ENCODE data around the gene MED8. TPM values are rescaled to one million over a fixed set of nuclear protein-coding genes. Genes with fewer than 3 reads are reported as not detected.
"Not testable (repeated sequence)": the region's sequence is repeated elsewhere in the genome, so short reads cannot be mapped to it uniquely, and the experiment has no call there.

The MED8 gene
- total RNA-seq, 1 experiment from 2014 or later, result 37.6 TPM

DNA sequence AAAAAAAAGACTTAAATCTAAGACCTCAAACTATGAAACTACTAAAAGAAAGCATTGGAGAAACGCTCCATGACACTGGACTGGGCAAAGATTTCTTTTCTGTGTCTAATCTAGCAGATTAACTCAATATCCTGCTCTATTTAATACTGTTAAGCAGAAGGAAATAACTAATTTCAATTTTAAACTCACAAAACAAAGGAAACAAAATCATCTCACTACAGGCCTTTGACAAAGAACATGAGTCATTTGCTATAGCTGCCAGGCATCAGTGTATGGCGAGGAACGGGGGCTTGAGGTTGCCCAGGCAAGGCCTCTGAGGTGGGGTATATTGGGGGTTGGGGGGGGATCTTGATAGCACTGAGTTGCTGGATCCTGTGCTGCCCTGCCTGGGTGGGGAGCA, 21.0 kb upstream of the MED8 start:
- Histone ChIP-seq H3K4me3 (ENCODE audit: insufficient read depth, low read depth, low read length) (no peak overlapping the region), H3K27me3 (ENCODE audit: control insufficient read depth, insufficient read depth, low read length) (no peaks in the 10 kb centered on the region), H3K36me3 (replicated peaks; ENCODE audit: control insufficient read depth, insufficient read depth, low read length) (peaks cover 1% of the 10 kb centered on the region; the same call in 1 of the 2 replicates)
- DNase-seq, result no peak

DNA sequence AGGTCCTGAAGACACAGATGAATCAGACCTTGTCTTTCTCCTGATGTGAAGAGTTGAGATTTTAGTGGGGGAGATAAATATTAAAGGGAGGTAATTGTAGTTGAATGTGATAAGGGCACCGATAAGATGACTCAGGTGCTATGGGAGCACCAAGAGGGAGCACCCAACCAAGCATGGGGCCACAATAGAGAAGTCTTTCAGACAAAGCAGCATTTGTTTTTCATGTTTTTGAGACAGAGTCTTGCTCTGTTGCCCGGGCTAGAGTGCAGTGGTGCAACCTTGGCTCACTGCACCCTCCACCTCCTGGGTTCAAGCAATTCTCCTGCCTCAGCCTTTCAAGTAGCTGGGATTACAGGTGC, 16.3 kb upstream of the MED8 start:
- no peaks in the 10 kb centered on the region for H3K27me3 ChIP-seq (ENCODE audit: control insufficient read depth, insufficient read depth, low read length)
- H3K36me3 ChIP-seq (replicated peaks; ENCODE audit: control insufficient read depth, insufficient read depth, low read length), result peaks cover 3% of the 10 kb centered on the region; the same call in 1 of the 2 replicates
- no peak overlapping the region for H3K4me3 ChIP-seq (ENCODE audit: insufficient read depth, low read depth, low read length)
- DNase-seq, result no peak

DNA sequence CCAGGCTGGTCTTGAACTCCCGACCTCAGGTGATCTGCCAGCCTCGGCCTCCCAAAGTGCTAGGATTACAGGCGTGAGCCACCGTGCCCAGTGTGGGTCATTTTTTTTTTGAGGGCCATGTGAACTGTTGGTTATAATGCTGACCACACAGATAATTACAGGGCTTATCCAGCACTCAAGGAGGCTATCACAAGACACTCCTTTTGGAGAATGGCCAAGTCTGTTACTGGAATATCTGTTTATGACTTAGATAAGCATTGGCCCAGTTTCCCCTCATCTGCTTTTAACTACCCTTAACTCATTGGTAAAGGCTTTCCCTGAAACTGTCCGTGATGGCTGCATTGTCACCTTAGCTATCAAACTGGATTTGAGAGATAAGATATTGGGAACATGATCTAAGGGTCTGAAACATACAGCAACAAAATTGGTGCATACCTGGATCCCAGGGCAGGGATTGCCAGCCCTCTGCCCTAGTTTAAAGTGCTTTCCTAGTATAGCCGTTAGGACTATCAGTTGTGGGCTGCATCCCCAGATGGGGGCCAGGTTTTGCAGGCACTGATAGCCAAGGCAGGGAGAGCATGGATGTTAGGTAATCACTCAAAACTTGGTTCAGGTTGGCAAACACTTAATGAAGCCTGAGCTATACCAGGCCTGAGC, 15.7 kb upstream of the MED8 start:
- Histone ChIP-seq H3K36me3 (replicated peaks; ENCODE audit: control insufficient read depth, insufficient read depth, low read length) (peaks cover 3% of the 10 kb centered on the region; the same call in 1 of the 2 replicates), H3K4me3 (ENCODE audit: insufficient read depth, low read depth, low read length) (no peak overlapping the region), H3K27me3 (ENCODE audit: control insufficient read depth, insufficient read depth, low read length) (no peaks in the 10 kb centered on the region)
- no peak for DNase-seq

DNA sequence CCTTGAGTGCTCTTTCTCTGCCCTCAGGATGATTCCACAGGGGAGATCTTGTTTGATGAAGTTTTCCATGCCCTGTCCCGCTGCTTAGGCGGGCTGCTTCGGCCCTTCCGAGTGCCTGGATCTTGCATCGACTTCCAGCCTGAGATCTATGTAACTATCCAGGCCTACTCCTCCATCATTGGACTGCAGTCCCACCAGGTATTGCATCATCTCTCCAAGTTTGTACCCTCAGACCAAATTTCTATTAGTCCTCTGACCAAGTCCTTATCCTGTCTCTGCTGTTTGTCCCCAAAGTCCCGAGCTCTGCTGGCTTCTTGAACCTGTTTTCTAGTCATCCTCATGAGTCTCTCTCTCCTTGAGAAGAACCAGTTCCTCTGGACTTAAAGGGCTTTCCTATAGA, 14.8 kb upstream of the MED8 start:
- Histone ChIP-seq H3K27me3 (ENCODE audit: control insufficient read depth, insufficient read depth, low read length) (no peaks in the 10 kb centered on the region), H3K36me3 (replicated peaks; ENCODE audit: control insufficient read depth, insufficient read depth, low read length) (peaks cover 3% of the 10 kb centered on the region; the same call in 1 of the 2 replicates), H3K4me3 (ENCODE audit: insufficient read depth, low read depth, low read length) (no peak overlapping the region)
- DNase-seq, result no peak

DNA sequence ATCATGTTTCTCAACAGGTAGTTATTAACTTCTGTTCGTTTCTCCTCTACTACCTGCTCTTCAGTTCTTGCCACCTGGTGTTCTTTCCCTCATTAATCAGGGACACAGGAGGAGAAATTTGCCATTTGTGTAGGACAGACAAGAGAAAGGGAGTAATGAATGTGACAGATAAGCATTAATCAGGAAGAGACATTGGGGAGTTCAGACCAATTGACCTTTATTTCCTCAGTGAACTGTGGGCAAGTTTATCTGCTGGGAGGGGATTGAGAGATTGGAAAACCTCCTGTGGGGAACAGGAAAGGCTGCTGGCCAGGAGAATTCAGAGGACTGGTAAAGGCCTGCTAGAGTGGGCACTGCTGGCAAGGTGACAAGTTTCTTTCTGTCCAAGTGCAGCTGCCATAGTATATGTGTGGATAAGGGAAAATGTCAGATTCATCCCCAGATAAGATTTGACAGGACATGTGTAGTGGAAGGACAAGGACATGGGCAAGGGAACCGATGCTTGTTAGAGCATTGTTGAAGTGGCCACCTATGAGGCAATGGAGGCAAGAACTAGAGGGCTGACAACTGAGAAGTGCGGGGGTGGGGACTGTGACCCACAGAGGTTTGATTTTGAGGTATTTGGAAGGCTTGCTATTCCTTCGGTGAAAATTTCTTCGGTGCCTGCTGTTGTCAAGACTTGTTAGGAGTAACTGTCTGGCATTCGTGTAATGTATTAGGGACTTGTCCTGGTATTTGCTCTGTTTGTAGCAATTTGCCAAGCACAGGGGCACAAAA, 12.7 kb upstream of the MED8 start:
- Histone ChIP-seq H3K36me3 (replicated peaks; ENCODE audit: control insufficient read depth, insufficient read depth, low read length) (peaks cover 3% of the 10 kb centered on the region; the same call in 1 of the 2 replicates), H3K4me3 (ENCODE audit: insufficient read depth, low read depth, low read length) (no peak overlapping the region), H3K27me3 (ENCODE audit: control insufficient read depth, insufficient read depth, low read length) (no peaks in the 10 kb centered on the region)
- DNase-seq, result no peak

DNA sequence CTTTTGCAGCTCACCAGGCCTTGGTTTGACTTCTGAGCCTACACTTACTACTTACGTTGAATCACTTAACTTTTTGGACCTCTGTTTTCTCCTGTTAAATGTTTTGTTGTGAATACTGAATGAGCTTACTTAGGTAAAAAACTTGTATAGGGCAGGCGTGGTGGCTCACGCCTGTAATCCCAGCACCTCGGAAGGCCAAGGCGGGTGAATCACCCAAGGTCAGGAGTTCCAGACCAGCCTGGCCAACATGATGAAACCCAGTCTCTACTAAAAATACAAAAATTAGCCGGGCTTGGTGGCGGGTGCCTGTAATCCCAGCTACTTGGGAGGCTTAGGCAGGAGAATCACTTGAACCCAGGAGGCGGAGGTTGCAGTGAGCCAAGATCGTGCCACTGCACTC, 10.8 kb upstream of the MED8 start:
- H3K4me3 ChIP-seq (ENCODE audit: insufficient read depth, low read depth, low read length); H3K36me3 ChIP-seq (replicated peaks; ENCODE audit: control insufficient read depth, insufficient read depth, low read length); H3K27me3 ChIP-seq (ENCODE audit: control insufficient read depth, insufficient read depth, low read length); DNase-seq: not testable (repeated sequence)

DNA sequence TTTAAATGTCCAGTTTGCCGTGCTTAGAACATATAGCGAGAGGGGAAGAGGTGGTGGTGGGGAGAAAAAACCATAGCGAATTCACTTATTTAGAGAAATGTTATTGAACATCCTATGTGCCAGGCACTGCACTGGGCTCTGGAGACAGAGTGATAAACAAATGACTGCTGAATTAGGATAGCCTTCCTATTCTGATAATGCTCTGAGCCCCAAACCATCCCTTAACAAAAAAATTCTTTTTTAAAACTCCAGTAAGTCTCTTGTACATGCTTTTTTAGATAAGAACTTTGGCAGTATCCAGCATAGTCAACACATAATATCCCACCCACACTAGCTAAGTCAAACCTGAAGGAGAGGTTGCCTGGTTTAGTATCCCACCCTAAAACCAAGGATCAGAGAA, 8.6 kb upstream of the MED8 start:
- no peak for DNase-seq
- no peaks in the 10 kb centered on the region for H3K36me3 ChIP-seq (replicated peaks; ENCODE audit: control insufficient read depth, insufficient read depth, low read length)
- no peak overlapping the region for H3K4me3 ChIP-seq (ENCODE audit: insufficient read depth, low read depth, low read length)
- no peaks in the 10 kb centered on the region for H3K27me3 ChIP-seq (ENCODE audit: control insufficient read depth, insufficient read depth, low read length)

DNA sequence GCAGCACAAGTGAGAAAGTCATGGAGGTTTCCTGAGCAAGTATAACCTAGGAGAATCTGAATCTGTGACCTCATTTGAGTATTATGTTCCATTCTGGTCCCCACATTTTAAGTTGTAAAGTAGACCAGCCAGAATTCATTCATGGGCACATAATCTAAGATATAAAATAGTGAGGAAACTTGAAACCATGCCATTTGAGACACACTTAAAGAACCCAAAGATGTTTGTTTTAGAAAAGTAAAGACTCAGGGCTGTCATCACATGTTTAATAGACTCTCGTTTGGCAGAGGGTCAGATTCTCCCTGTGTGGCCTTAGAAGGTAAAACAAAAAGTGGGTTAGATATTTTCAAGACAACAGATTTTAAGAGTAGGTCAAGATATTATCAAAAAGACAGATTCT, 6.5 kb upstream of the MED8 start:
- Histone ChIP-seq H3K36me3 (replicated peaks; ENCODE audit: control insufficient read depth, insufficient read depth, low read length) (no peaks in the 10 kb centered on the region), H3K4me3 (ENCODE audit: insufficient read depth, low read depth, low read length) (no peak overlapping the region), H3K27me3 (ENCODE audit: control insufficient read depth, insufficient read depth, low read length) (no peaks in the 10 kb centered on the region)
- no peak for DNase-seq

DNA sequence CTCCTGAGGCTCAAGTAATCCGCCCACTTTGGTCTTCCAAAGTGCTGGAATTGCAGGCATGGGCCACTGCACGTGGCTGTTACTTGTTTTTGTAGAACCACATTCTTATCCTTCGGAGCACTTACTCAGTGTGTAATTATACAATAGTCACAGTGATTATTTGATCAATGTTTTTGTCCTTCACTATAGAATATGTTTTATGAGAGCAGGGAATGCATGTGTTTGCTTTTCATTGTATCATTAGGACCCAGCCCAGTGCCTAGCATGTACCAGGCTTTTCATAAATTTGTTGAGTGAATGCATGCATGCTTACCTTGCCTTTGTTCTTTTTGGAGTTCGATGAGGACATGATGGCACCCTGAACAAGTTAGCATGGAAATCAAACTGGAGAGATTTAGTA, 5.9 kb upstream of the MED8 start:
- Histone ChIP-seq H3K27me3 (ENCODE audit: control insufficient read depth, insufficient read depth, low read length) (no peaks in the 10 kb centered on the region), H3K4me3 (ENCODE audit: insufficient read depth, low read depth, low read length) (no peak overlapping the region), H3K36me3 (replicated peaks; ENCODE audit: control insufficient read depth, insufficient read depth, low read length) (no peaks in the 10 kb centered on the region)
- DNase-seq, result no peak

DNA sequence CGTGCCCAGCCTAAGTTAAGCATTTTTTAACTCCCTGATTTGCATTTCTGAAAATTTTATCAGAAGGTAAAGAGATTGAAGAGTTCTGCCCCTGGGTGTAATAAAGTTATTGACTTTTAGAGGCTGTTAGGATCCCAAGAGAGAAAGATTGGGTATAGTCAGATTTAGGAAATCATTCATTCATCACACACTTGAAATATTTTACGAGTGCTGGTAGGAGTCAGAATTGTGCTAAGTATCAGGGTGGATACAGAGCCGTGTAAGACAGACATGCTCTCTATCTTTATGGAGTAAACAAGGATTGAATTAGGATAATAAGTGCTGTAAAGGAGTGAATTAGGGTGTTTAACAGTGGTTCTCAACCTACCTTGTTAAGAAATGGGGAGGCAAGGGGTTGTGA, 3.1 kb upstream of the MED8 start:
- Histone ChIP-seq H3K36me3 (replicated peaks; ENCODE audit: control insufficient read depth, insufficient read depth, low read length) (no peaks in the 10 kb centered on the region), H3K4me3 (ENCODE audit: insufficient read depth, low read depth, low read length) (no peak overlapping the region), H3K27me3 (ENCODE audit: control insufficient read depth, insufficient read depth, low read length) (no peaks in the 10 kb centered on the region)
- no peak for DNase-seq

DNA sequence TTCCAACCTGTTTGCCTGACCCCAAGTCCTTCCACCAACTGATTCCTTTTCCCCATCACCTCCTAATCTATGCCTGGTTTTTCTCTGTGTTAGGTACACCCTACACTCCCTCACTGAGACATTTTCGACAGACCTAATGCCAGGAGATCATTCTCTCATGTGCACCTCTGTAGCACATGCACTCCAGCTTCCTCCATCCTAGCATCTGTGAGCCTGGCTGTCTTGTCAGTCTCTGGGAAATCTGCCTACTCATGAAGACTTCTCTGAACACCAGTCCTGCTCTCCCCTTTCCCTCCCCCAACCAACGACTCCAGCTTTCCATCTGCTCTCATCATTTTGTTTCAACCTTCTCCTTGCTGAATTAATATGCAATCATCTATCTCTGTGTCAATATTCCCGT, 987 bp downstream of the MED8 start:
- Histone ChIP-seq H3K4me3 (ENCODE audit: insufficient read depth, low read depth, low read length) (peak overlapping the region; percentile 81), H3K36me3 (replicated peaks; ENCODE audit: control insufficient read depth, insufficient read depth, low read length) (peaks cover 34% of the 10 kb centered on the region), H3K27me3 (ENCODE audit: control insufficient read depth, insufficient read depth, low read length) (no peaks in the 10 kb centered on the region)
- DNase-seq, result no peak

DNA sequence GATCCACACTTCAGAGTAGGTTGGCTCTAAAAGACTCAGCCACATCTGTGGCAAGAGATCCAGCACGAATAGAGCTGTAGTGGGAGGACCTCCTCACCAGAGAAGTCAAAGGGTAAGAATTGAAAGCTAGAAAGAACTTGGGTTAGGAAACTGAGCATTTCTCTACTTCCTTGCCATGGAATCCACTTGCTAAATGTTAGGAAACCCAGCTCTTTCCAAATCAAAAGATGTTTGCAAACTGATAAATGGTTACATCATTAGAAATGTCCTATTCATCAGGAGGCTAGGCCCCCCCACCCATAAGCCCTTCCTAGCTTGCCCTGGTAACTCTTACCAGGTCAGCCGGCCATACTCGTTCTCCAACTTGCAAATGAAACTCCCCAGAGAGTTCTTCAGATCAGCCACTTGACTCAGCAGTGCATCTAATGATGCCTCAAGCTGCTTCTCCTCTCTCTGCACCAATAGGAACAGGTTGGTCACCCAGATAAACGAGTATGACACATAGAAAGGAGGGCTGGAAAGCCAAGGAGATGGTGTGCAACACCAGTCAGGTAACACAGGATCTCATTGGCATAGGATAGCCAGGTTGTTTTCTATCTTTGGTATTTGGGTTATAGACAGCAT, 1.5 kb downstream of the MED8 start:
- Histone ChIP-seq H3K27me3 (ENCODE audit: control insufficient read depth, insufficient read depth, low read length) (no peaks in the 10 kb centered on the region), H3K36me3 (replicated peaks; ENCODE audit: control insufficient read depth, insufficient read depth, low read length) (peaks cover 37% of the 10 kb centered on the region), H3K4me3 (ENCODE audit: insufficient read depth, low read depth, low read length) (no peak overlapping the region)
- DNase-seq, result no peak

DNA sequence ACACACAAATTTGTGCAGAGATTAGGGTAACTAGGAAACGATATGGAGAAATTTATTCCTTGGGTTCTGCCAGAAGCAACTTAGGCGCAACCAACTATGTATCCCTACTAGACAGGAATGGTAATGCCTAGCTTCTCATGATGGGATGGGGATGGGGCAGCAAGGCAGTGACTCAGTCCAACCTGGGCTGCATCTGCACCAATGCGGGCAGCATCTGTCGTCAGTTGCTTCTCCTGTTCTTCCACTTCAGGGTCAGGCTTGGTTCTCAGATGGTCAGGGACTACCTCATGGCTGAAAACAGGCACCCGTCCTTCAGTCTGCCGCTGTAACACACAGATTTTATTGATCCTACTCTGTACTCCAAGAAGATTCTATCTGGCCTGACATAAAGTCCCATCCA, 2.9 kb downstream of the MED8 start:
- Histone ChIP-seq H3K36me3 (replicated peaks; ENCODE audit: control insufficient read depth, insufficient read depth, low read length) (peaks cover 37% of the 10 kb centered on the region), H3K27me3 (ENCODE audit: control insufficient read depth, insufficient read depth, low read length) (no peaks in the 10 kb centered on the region), H3K4me3 (ENCODE audit: insufficient read depth, low read depth, low read length) (no peak overlapping the region)
- no peak for DNase-seq

DNA sequence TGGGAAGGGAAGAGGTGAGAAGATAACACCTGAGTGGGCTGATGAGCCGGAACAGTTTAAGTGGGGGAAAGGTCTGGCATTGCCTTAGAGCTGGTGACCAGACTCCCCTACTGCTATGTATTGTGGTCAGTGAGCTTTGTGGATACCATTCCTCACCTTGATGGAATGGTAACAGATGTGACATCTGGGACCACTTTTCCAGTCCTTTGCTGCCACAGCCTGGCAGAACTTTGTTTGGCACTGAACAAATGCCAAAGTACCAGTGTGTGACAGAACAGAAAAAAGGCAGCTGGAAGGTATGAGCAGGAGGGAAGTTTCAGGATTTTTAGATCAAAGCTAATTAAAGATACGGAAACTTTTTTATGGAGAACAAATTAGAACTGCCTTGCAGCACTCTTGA, 6.2 kb downstream of the MED8 start:
- Histone ChIP-seq H3K4me3 (ENCODE audit: insufficient read depth, low read depth, low read length) (no peak overlapping the region), H3K27me3 (ENCODE audit: control insufficient read depth, insufficient read depth, low read length) (no peaks in the 10 kb centered on the region), H3K36me3 (replicated peaks; ENCODE audit: control insufficient read depth, insufficient read depth, low read length) (peaks cover 37% of the 10 kb centered on the region)
- DNase-seq, result no peak

Measured in H7 (cell line).